T-helper 1 cell (primary cell): Measurements from ENCODE around the gene METTL15.
"Not testable (repeated sequence)": the region's sequence is repeated elsewhere in the genome, so short reads cannot be mapped to it uniquely, and the experiment has no call there.

Experiments
- DNase-seq, 5 donors: peaks; one replicate each; pipeline ENCODE4 v3.0.0-alpha.2; 2012 to 2020

The METTL15 gene

GRCh38 chr11:28222063-28222462 lies 113.9 kb downstream of the METTL15 start:
- DNase-seq, result not testable (repeated sequence)

GRCh38 chr11:28223577-28223976 lies 115.4 kb downstream of the METTL15 start:
- no peak for DNase-seq

- no peak for DNase-seq
Measured at GRCh38 chr11:28223994-28224393, 115.8 kb downstream of the METTL15 start.

- no peak for DNase-seq
Measured at GRCh38 chr11:28227460-28227859, 119.3 kb downstream of the METTL15 start.

GRCh38 chr11:28228196-28228895 lies 120.2 kb downstream of the METTL15 start:
- no peak for DNase-seq

- no peak for DNase-seq
Measured at GRCh38 chr11:28231475-28231874, 123.3 kb downstream of the METTL15 start.

- DNase-seq, result no peak
Measured at GRCh38 chr11:28232649-28233048, 124.5 kb downstream of the METTL15 start.

- no peak for DNase-seq
Measured at GRCh38 chr11:28241760-28242159, 133.6 kb downstream of the METTL15 start.

GRCh38 chr11:28242596-28242995 lies 134.4 kb downstream of the METTL15 start:
- DNase-seq, result no peak

GRCh38 chr11:28243061-28243460 lies 134.9 kb downstream of the METTL15 start:
- DNase-seq, result no peak

GRCh38 chr11:28243581-28243980 lies 135.4 kb downstream of the METTL15 start:
- no peak for DNase-seq

GRCh38 chr11:28245131-28245530 lies 136.9 kb downstream of the METTL15 start:
- DNase-seq, result no peak

GRCh38 chr11:28250192-28250591 lies 142.0 kb downstream of the METTL15 start:
- no peak for DNase-seq

- DNase-seq, result no peak
Measured at GRCh38 chr11:28251257-28251656, 143.1 kb downstream of the METTL15 start.

GRCh38 chr11:28257761-28258160 lies 149.6 kb downstream of the METTL15 start:
- DNase-seq, result no peak

GRCh38 chr11:28259177-28259843 lies 151.1 kb downstream of the METTL15 start:
- DNase-seq, result no peak

- DNase-seq, result no peak
Measured at GRCh38 chr11:28268925-28269324, 160.7 kb downstream of the METTL15 start.

GRCh38 chr11:28269586-28269985 lies 161.4 kb downstream of the METTL15 start:
- DNase-seq, result no peak

- DNase-seq, result not testable (repeated sequence)
Measured at GRCh38 chr11:28272247-28272646, 164.1 kb downstream of the METTL15 start.

- DNase-seq, result no peak
Measured at GRCh38 chr11:28274216-28274615, 166.0 kb downstream of the METTL15 start.

- no peak for DNase-seq
Measured at GRCh38 chr11:28284196-28284595, 176.0 kb downstream of the METTL15 start.

GRCh38 chr11:28289444-28289843 lies 181.3 kb downstream of the METTL15 start:
- no peak for DNase-seq

- not testable (repeated sequence) for DNase-seq
Measured at GRCh38 chr11:28290995-28291394, 182.8 kb downstream of the METTL15 start.

- DNase-seq, result no peak
Measured at GRCh38 chr11:28296426-28296825, 188.2 kb downstream of the METTL15 start.

GRCh38 chr11:28298209-28298608 lies 190.0 kb downstream of the METTL15 start:
- no peak for DNase-seq
